Measurements from ENCODE around the gene TMEM129.

GRCh38 chr4:1753294-1753696 is 32.2 kb upstream of the TMEM129 start:
- TF ChIP-seq CTCF (IDR thresholded peaks at IDR 0.05; ENCODE audit: poor library complexity, severe bottlenecking) (no peak), RAD21 (conservative IDR thresholded peaks at IDR 0.05) (no peak), EZH2 (IDR thresholded peaks at IDR 0.05; ENCODE audit: borderline replicate concordance, insufficient read depth, low read length, poor library complexity, severe bottlenecking) (no peak), EP300 (conservative IDR thresholded peaks at IDR 0.05; ENCODE audit: poor library complexity, severe bottlenecking) (no peak), POLR2AphosphoS5 (IDR thresholded peaks at IDR 0.05) (no peak), TAF1 (IDR thresholded peaks at IDR 0.05; ENCODE audit: low read depth) (no peak), REST (IDR thresholded peaks at IDR 0.05; ENCODE audit: borderline replicate concordance) (no peak), MXI1 (conservative IDR thresholded peaks at IDR 0.05; ENCODE audit: poor library complexity, severe bottlenecking) (no peak)
